IMR-90 (cell line): ENCODE data around the gene SLF1. TPM values are rescaled to one million over a fixed set of nuclear protein-coding genes. Genes with fewer than 3 reads are reported as not detected.

Experiments
- ATAC-seq: fragments of 200-7000 bp; cut with Tn5 transposase; 2 replicates; pipeline ENCODE4 v1.9.1; 2020; ENCODE audit warnings: low read depth, mild to moderate bottlenecking, moderate library complexity
- BruUV-seq: library from RNA; stranded (reverse); fragments of 400-500 nt; replicated peaks from 2 replicates; lab custom pipeline; 2021; lab: Mats Ljungman, UMichigan
- CTCF ChIA-PET: fragments of 300-600 bp; formaldehyde crosslinking; extraction: SDS; loops from one replicate; lab custom pipeline; 2021; ENCODE audit warnings: antibody characterized with exemption; lab: Yijun Ruan, JAX
- POLR2A ChIA-PET: fragments of 300-600 bp; sonication (Branson Sonifier 250); formaldehyde crosslinking; loops from one replicate; lab custom pipeline; 2022; ENCODE audit warnings: antibody characterized with exemption; ENCODE audit not compliant: unreplicated experiment; lab: Charles Lee
- DNase-seq: peaks from one replicate; pipeline ENCODE4 v3.0.0; 2013
- H2AFZ ChIP-seq: replicated peaks from 2 replicates; pipeline ENCODE3; 2013; ENCODE audit warnings: low read length, mild to moderate bottlenecking; ENCODE audit not compliant: poor library complexity
- H2AK5ac ChIP-seq: 2 replicates; pipeline ENCODE4 v1.6.1; 2013; ENCODE audit warnings: low read depth, low read length, inconsistent platforms
- H2AK9ac ChIP-seq: replicated peaks from 2 replicates; pipeline ENCODE3; 2013; ENCODE audit warnings: mild to moderate bottlenecking, low read depth, low read length, moderate library complexity; ENCODE audit not compliant: poor library complexity
- H2BK120ac ChIP-seq: 2 replicates; pipeline ENCODE4 v1.6.1; 2013; ENCODE audit warnings: low read depth, low read length, inconsistent platforms
- H2BK15ac ChIP-seq: 3 replicates; pipeline ENCODE4 v1.6.1; 2013; ENCODE audit warnings: low read depth, low read length, inconsistent platforms
- H2BK20ac ChIP-seq: 2 replicates; pipeline ENCODE4 v1.6.1; 2013; ENCODE audit warnings: low read depth, mild to moderate bottlenecking, inconsistent platforms, low read length, moderate library complexity
- H2BK5ac ChIP-seq: 2 replicates; pipeline ENCODE4 v1.6.1; 2013; ENCODE audit warnings: mild to moderate bottlenecking, low read depth, low read length, inconsistent platforms; ENCODE audit not compliant: poor library complexity, severe bottlenecking
- H3K14ac ChIP-seq: replicated peaks from 2 replicates; pipeline ENCODE4 v1.6.1; 2013; ENCODE audit warnings: low read depth, low read length, inconsistent platforms
- H3K18ac ChIP-seq: 2 replicates; pipeline ENCODE4 v1.6.1; 2013; ENCODE audit warnings: low read depth, low read length, control low read depth
- H3K23ac ChIP-seq: 2 replicates; pipeline ENCODE4 v1.6.1; 2013; ENCODE audit warnings: low read depth, low read length, inconsistent platforms
- H3K27ac ChIP-seq: 2 replicates; pipeline ENCODE4 v1.5.1; 2013; ENCODE audit warnings: mild to moderate bottlenecking, control low read depth, low read length; ENCODE audit not compliant: insufficient read depth
- H3K27me3 ChIP-seq: 2 replicates; pipeline ENCODE4 v1.6.1; 2013; ENCODE audit warnings: low read length; ENCODE audit not compliant: control insufficient read depth, insufficient read depth
- H3K36me3 ChIP-seq: 2 replicates; pipeline ENCODE4 v1.6.1; 2013; ENCODE audit warnings: low read length, mixed read lengths; ENCODE audit not compliant: control insufficient read depth, insufficient read depth
- H3K4ac ChIP-seq: 2 replicates; pipeline ENCODE4 v1.6.1; 2013; ENCODE audit warnings: low read depth, low read length, inconsistent platforms
- H3K4me1 ChIP-seq: 2 replicates; pipeline ENCODE4 v1.6.1; 2013; ENCODE audit warnings: low read length, mixed read lengths; ENCODE audit not compliant: control insufficient read depth, insufficient read depth
- H3K4me2 ChIP-seq: 2 replicates; pipeline ENCODE4 v1.6.1; 2013; ENCODE audit warnings: low read depth, mild to moderate bottlenecking, control low read depth, low read length, moderate library complexity
- H3K4me3 ChIP-seq: 2 replicates; pipeline ENCODE4 v1.5.1; 2013; ENCODE audit warnings: low read depth, mild to moderate bottlenecking, control low read depth, low read length, moderate library complexity; ENCODE audit not compliant: insufficient read depth
- H3K56ac ChIP-seq: 2 replicates; pipeline ENCODE4 v1.6.1; 2013; ENCODE audit warnings: low read length, inconsistent platforms; ENCODE audit not compliant: insufficient read depth; ENCODE audit errors: extremely low read depth
- H3K79me1 ChIP-seq, 2 experiments: 2 replicates each; pipeline ENCODE4 v1.6.1; 2013; ENCODE audit warnings: low read length in 2 of 2, inconsistent platforms in 1 of 2, low read depth in 1 of 2
- H3K9ac ChIP-seq: 2 replicates; pipeline ENCODE4 v1.6.1; 2013; ENCODE audit warnings: low read depth, low read length, control low read depth
- H3K9me1 ChIP-seq: 2 replicates; pipeline ENCODE4 v1.6.1; 2013; ENCODE audit warnings: low read length, inconsistent platforms; ENCODE audit not compliant: insufficient read depth
- H3K9me3 ChIP-seq: 2 replicates; pipeline ENCODE4 v1.6.1; 2013; ENCODE audit warnings: low read length; ENCODE audit not compliant: control insufficient read depth, insufficient read depth
- H4K20me1 ChIP-seq: 2 replicates; pipeline ENCODE4 v1.6.1; 2013; ENCODE audit warnings: low read length, inconsistent platforms; ENCODE audit not compliant: insufficient read depth
- H4K5ac ChIP-seq: 2 replicates; pipeline ENCODE4 v1.6.1; 2013; ENCODE audit warnings: mild to moderate bottlenecking, low read depth, low read length, control low read depth
- H4K8ac ChIP-seq, 2 experiments: 2 replicates each; pipeline ENCODE4 v1.6.1; 2013; ENCODE audit warnings: low read depth in 2 of 2, low read length in 2 of 2, control low read depth in 1 of 2, inconsistent platforms in 1 of 2
- H4K91ac ChIP-seq: 2 replicates; pipeline ENCODE4 v1.6.1; 2013; ENCODE audit warnings: low read depth, low read length, inconsistent platforms; ENCODE audit not compliant: insufficient read depth
- BHLHE40 ChIP-seq: fragments of 150-350 bp; IDR thresholded peaks from 2 replicates; pipeline ENCODE4 v1.6.1; 2016; ENCODE audit warnings: mild to moderate bottlenecking, low read depth, low read length
- CEBPB ChIP-seq: IDR thresholded peaks from 2 replicates; pipeline ENCODE4 v1.6.1; 2012; ENCODE audit warnings: low read depth, low read length, improper control_type of control experiment
- CHD1 ChIP-seq: IDR thresholded peaks from 2 replicates; pipeline ENCODE4 v1.6.1; 2012; ENCODE audit warnings: low read depth, low read length, improper control_type of control experiment
- FOS ChIP-seq: fragments of 150-350 bp; IDR thresholded peaks from 2 replicates; pipeline ENCODE4 v1.6.1; 2016; ENCODE audit warnings: low read depth, low read length
- MAFK ChIP-seq: IDR thresholded peaks from 2 replicates; pipeline ENCODE4 v1.6.1; 2012; ENCODE audit warnings: low read depth, low read length, improper control_type of control experiment
- MAZ ChIP-seq: IDR thresholded peaks from 2 replicates; pipeline ENCODE4 v1.6.1; 2012; ENCODE audit warnings: low read depth, mild to moderate bottlenecking, low read length, improper control_type of control experiment, moderate library complexity, borderline replicate concordance
- MXI1 ChIP-seq: IDR thresholded peaks from 2 replicates; pipeline ENCODE4 v1.6.1; 2012; ENCODE audit warnings: low read depth, mild to moderate bottlenecking, low read length, moderate library complexity, borderline replicate concordance
- NFE2L2 ChIP-seq: fragments of 150-350 bp; IDR thresholded peaks from 2 replicates; pipeline ENCODE4 v1.6.1; 2016; ENCODE audit warnings: low read depth, mild to moderate bottlenecking, low read length
- POLR2A ChIP-seq: IDR thresholded peaks from 2 replicates; pipeline ENCODE4 v1.6.1; 2012; ENCODE audit warnings: mild to moderate bottlenecking, low read depth, low read length
- RAD21 ChIP-seq: IDR thresholded peaks from 2 replicates; pipeline ENCODE4 v1.6.1; 2012; ENCODE audit warnings: low read length, improper control_type of control experiment
- RCOR1 ChIP-seq: IDR thresholded peaks from 2 replicates; pipeline ENCODE4 v1.6.1; 2012; ENCODE audit warnings: mild to moderate bottlenecking, low read length, improper control_type of control experiment; ENCODE audit not compliant: insufficient replicate concordance
- RFX5 ChIP-seq: IDR thresholded peaks from 2 replicates; pipeline ENCODE4 v1.8.0; 2012; ENCODE audit warnings: low read depth, mild to moderate bottlenecking, low read length, moderate library complexity
- SMC3 ChIP-seq: fragments of 150-350 bp; IDR thresholded peaks from 2 replicates; pipeline ENCODE4 v1.6.1; 2016; ENCODE audit warnings: low read depth, mild to moderate bottlenecking, antibody characterized with exemption, low read length, moderate library complexity
- WGBS, 2 experiments: methylation state at CpG; one replicate each; pipeline versions ENCODE4 v1.1.5 to v1.1.7; 2013; ENCODE audit warnings: missing lambda C conversion rate in 2 of 2; ENCODE audit not compliant: insufficient read length in 1 of 2; ENCODE audit errors: extremely low coverage in 2 of 2; 5-methylcytosine and 5-hydroxymethylcytosine counted together
- dilution Hi-C: fragments of 300-500 bp; cut with HindIII; formaldehyde crosslinking; loops from one replicate; pipeline ENCODE4 v1.14.3; 2018; ENCODE audit warnings: low sequenced_read_pairs; ENCODE audit not compliant: unreplicated experiment
- in situ Hi-C: fragments of 300-500 bp; cut with MboI; formaldehyde crosslinking; loops from 3 replicates; pipeline ENCODE4 v1.14.3; 2019; ENCODE audit warnings: low sequenced_read_pairs, inconsistent platforms, mixed read lengths
- intact Hi-C: fragments of 100-400 bp; cut with micrococcal nuclease; formaldehyde crosslinking; loops from 2 replicates; pipeline ENCODE4 v1.10.0; 2022
- polyA plus RNA-seq, 3 experiments: library from polyadenylated mRNA; depleted of rRNA; stranded (reverse); fragments of >200 nt; gene quantifications; 2 replicates each; pipeline ENCODE4 v1.2.3, GENCODE V29; 2012; ENCODE audit warnings: low replicate concordance in 1 of 3
- total RNA-seq: library from RNA; depleted of rRNA; stranded (reverse); fragments of >200 nt; gene quantifications from 2 replicates; pipeline ENCODE4 v1.2.3, GENCODE V29; 2012
- TF ChIP-seq, protein P1 (sequence below): fragments of 150-350 bp; IDR thresholded peaks from 2 replicates; pipeline ENCODE4 v1.6.1; 2016; ENCODE audit warnings: low read depth, mild to moderate bottlenecking, low read length, moderate library complexity, borderline replicate concordance
- TF ChIP-seq, protein P2 (sequence below): fragments of 150-350 bp; IDR thresholded peaks from 2 replicates; pipeline ENCODE4 v1.6.1; 2017; ENCODE audit warnings: mild to moderate bottlenecking, antibody characterized with exemption, low read length, low read depth
- TF ChIP-seq, protein P3 (sequence below): conservative IDR thresholded peaks from 2 replicates; pipeline ENCODE4 v1.5.1; 2012; ENCODE audit warnings: mild to moderate bottlenecking, low read depth, low read length, improper control_type of control experiment

SLF1 gene
- total and polyA plus RNA-seq, 2 of the 4 experiments (the other 2 are of a cell fraction), result 1.9 to 3.4 TPM

DNA sequence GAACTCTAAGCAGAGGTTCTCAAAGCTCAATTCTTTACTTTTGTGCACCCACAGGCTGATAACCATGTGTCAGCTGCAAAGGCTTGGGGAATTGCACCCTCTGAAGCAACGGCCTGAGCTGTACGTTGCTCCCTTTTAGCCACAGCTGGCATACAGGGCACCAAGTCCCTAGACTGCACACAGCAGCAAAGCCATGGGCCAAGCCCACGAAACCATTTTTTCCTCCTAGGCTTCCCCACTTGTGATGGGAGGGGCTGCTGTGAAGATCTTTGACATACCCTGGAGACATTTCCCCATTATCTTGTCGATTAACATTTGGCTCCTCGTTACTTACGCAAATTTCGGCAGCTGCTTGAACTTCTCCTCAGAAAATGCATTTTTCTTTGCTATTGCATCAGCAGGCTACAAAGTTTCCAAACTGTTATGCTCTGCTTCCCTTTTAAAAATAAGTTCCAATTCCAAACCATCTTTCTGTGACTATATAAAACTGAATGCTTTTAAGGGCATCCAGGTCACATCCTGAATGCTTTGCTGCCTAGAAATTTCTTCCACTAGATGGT, 23.1 kb upstream of the SLF1 start:
- no peak overlapping the region for H3K14ac ChIP-seq
- DNase-seq (no peak), ATAC-seq (no peak)
- no TSS peak for BruUV-seq
- H3K4me3 ChIP-seq, result no peak overlapping the region
- no peak overlapping the region for H2BK120ac ChIP-seq
- no peak overlapping the region for H2AK9ac ChIP-seq
- H3K56ac ChIP-seq, result no peak overlapping the region
- H4K8ac ChIP-seq, result no peak overlapping the region
- POLR2A ChIA-PET, result no interaction called here
- H3K9me1 ChIP-seq, result no peaks in the 10 kb centered on the region
- CTCF ChIA-PET, result no interaction called here
- no peak overlapping the region for H3K18ac ChIP-seq
- no peak overlapping the region for H3K27ac ChIP-seq
- H4K20me1 ChIP-seq, result no peaks in the 10 kb centered on the region
- H3K4ac ChIP-seq, result no peak overlapping the region
- intact Hi-C loops (no loop called here), in situ Hi-C loops (no loop called here), dilution Hi-C loops (no loop called here)
- H3K36me3 ChIP-seq, result no peaks in the 10 kb centered on the region
- no peak overlapping the region for H3K4me2 ChIP-seq
- no peak overlapping the region for H3K9ac ChIP-seq
- H3K23ac ChIP-seq, result no peak overlapping the region
- H3K27me3 ChIP-seq, result no peaks in the 10 kb centered on the region
- no peaks in the 10 kb centered on the region for H3K9me3 ChIP-seq
- no peak overlapping the region for H2AK5ac ChIP-seq
- H4K5ac ChIP-seq, result no peak overlapping the region
- H2BK20ac ChIP-seq, result no peak overlapping the region
- no peaks in the 10 kb centered on the region for H3K79me1 ChIP-seq
- H3K4me1 ChIP-seq, result no peaks in the 10 kb centered on the region
- no peak for TF ChIP-seq NFE2L2
- TF ChIP-seq MXI1, result no peak
- TF ChIP-seq CEBPB, result no peak
- TF ChIP-seq POLR2A, result no peak
- TF ChIP-seq MAZ, result no peak
- no peak for TF ChIP-seq FOS
- no peak for TF ChIP-seq BHLHE40
- TF ChIP-seq RCOR1, result no peak
- no peak for TF ChIP-seq MAFK
- TF ChIP-seq, protein P1, sequence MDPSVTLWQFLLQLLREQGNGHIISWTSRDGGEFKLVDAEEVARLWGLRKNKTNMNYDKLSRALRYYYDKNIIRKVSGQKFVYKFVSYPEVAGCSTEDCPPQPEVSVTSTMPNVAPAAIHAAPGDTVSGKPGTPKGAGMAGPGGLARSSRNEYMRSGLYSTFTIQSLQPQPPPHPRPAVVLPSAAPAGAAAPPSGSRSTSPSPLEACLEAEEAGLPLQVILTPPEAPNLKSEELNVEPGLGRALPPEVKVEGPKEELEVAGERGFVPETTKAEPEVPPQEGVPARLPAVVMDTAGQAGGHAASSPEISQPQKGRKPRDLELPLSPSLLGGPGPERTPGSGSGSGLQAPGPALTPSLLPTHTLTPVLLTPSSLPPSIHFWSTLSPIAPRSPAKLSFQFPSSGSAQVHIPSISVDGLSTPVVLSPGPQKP, result no peak
- no peak for TF ChIP-seq CHD1
- TF ChIP-seq, protein P2, sequence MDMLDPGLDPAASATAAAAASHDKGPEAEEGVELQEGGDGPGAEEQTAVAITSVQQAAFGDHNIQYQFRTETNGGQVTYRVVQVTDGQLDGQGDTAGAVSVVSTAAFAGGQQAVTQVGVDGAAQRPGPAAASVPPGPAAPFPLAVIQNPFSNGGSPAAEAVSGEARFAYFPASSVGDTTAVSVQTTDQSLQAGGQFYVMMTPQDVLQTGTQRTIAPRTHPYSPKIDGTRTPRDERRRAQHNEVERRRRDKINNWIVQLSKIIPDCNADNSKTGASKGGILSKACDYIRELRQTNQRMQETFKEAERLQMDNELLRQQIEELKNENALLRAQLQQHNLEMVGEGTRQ, result no peak
- TF ChIP-seq RFX5, result no peak
- TF ChIP-seq RAD21, result no peak
- TF ChIP-seq, protein P3, sequence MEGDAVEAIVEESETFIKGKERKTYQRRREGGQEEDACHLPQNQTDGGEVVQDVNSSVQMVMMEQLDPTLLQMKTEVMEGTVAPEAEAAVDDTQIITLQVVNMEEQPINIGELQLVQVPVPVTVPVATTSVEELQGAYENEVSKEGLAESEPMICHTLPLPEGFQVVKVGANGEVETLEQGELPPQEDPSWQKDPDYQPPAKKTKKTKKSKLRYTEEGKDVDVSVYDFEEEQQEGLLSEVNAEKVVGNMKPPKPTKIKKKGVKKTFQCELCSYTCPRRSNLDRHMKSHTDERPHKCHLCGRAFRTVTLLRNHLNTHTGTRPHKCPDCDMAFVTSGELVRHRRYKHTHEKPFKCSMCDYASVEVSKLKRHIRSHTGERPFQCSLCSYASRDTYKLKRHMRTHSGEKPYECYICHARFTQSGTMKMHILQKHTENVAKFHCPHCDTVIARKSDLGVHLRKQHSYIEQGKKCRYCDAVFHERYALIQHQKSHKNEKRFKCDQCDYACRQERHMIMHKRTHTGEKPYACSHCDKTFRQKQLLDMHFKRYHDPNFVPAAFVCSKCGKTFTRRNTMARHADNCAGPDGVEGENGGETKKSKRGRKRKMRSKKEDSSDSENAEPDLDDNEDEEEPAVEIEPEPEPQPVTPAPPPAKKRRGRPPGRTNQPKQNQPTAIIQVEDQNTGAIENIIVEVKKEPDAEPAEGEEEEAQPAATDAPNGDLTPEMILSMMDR, result no peak
- no peak for TF ChIP-seq SMC3
- WGBS, 2 experiments, result 96% methylated on average over 3 of the region's 7 CpGs; no CpG with 5 or more reads in 1 of the 2 experiments
- no peak overlapping the region for H2AFZ ChIP-seq
- no peak overlapping the region for H4K91ac ChIP-seq
- H2BK15ac ChIP-seq, result no peak overlapping the region
- H2BK5ac ChIP-seq, result no peak overlapping the region
